ENCODE data around the gene SP6. TPM values are rescaled to one million over a fixed set of nuclear protein-coding genes. Genes with fewer than 3 reads are reported as not detected.

The SP6 gene
- total and polyA plus RNA-seq, 2 of the 8 experiments (the other 6 are each of a cell fraction or from before 2014, with no cell fraction given), result 1.2 to 1.5 TPM

DNA sequence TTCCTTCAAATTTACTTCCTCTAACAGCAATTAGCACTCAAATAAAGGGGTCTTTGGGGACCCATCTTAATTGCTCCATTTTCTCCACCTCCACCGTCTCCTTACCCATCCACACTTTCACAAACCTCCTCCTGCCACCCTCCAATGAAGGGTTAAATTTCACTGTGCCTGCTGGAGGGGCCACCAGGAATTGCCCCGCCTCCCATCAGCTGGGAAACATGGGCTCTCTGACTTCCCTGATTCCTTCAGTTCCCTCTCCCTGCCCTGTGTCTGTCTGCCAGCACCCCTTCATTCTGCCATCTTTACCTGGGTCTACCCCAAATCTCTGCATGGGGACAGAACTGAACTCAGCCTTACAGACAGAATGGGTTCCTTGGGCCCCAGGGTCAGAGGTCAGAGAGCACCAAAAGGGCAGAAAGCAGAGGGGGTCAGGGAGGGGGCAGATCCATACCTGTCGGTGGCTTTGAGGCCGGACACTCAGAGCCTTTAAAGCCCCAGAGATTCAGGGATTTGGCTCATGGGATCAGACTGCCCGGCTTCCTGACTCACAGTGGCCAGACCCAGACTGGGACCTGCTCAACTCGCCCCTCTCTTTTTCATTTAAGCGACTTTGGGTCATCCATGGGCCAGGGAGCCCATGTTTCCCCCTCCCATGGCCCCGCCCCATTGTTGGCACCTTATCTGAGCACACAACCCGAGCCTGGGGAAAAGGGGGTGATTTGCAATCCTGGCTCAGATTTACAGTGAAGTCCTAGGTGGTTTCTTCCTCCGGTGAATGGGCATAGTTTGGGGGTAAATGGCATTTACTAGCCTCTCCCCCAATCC, 27.5 kb upstream of the SP6 start:
- Histone ChIP-seq H3K4me3 (ENCODE audit: extremely low read depth in 1 of 4, insufficient read depth in 2 of 4, low read depth in 3 of 4, low read length in 4 of 4) (no peak overlapping the region), H3K4ac (replicated peaks; ENCODE audit: insufficient read length, low read depth, low read length) (no peak overlapping the region), H3K79me2 (ENCODE audit: control insufficient read depth in 1 of 2, insufficient read depth in 2 of 2, low read length in 2 of 2) (no peaks in the 10 kb centered on the region), H2AK5ac (ENCODE audit: low read depth, low read length) (no peak overlapping the region), H4K20me1 (replicated peaks in 1 of 2; ENCODE audit: control insufficient read depth in 1 of 2, insufficient read depth in 2 of 2, low read length in 2 of 2) (no peaks in the 10 kb centered on the region), H3K14ac (ENCODE audit: insufficient read length) (no peak overlapping the region), H4K91ac (replicated peaks; ENCODE audit: insufficient read length, low read length) (no peak overlapping the region), H3K4me1 (replicated peaks in 1 of 4; ENCODE audit: control insufficient read depth in 3 of 4, insufficient read depth in 4 of 4, low read length in 3 of 4) (peaks cover 7 to 29% (median 16%) of the 10 kb centered on the region in 4 experiments), H2AFZ (ENCODE audit: low read length) (no peak overlapping the region), H3K23me2 (ENCODE audit: low read depth, low read length) (no peaks in the 10 kb centered on the region), H3K18ac (ENCODE audit: extremely low read depth, low read length) (peak overlapping the region; percentile 71; the same call in 1 of the 2 replicates), H3K56ac (replicated peaks; ENCODE audit: insufficient read length, low read depth, low read length) (no peak overlapping the region), H3K36me3 (ENCODE audit: control insufficient read depth in 2 of 4, insufficient read depth in 4 of 4, low read length in 3 of 4) (no peaks in the 10 kb centered on the region), H3K79me1 (ENCODE audit: low read depth, low read length) (no peaks in the 10 kb centered on the region), H2BK15ac (ENCODE audit: low read length) (no peak overlapping the region), H4K5ac (ENCODE audit: insufficient read length, low read depth, low read length) (no peak overlapping the region), H3K23ac (ENCODE audit: insufficient read length) (no peak overlapping the region), H4K8ac (ENCODE audit: extremely low read depth, insufficient read depth, low read length) (peak overlapping the region; percentile 47; the same call in 1 of the 2 replicates), H3K27ac (ENCODE audit: low read depth, low read length) (no peak overlapping the region), H2BK120ac (replicated peaks; ENCODE audit: low read depth, low read length) (no peak overlapping the region), H2BK12ac (ENCODE audit: low read depth, low read length) (no peak overlapping the region), H2BK5ac (ENCODE audit: low read depth, low read length) (no peak overlapping the region), H3K9me3 (ENCODE audit: insufficient read depth in 2 of 2, low read depth in 1 of 2, low read length in 1 of 2) (no peaks in the 10 kb centered on the region), H3K4me2 (ENCODE audit: insufficient read depth in 1 of 2, low read depth in 2 of 2, low read length in 2 of 2) (no peak overlapping the region; a peak in 1 of 4 replicates), H3K27me3 (replicated peaks in 1 of 4; ENCODE audit: control insufficient read depth in 3 of 4, extremely low read depth in 1 of 4, insufficient read depth in 3 of 4, low read length in 3 of 4) (peaks cover 0 to 4% (median 2%) of the 10 kb centered on the region in 4 experiments; a peak in 2 of 7 replicates), H3K9ac (replicated peaks in 1 of 4; ENCODE audit: extremely low read depth in 1 of 4, low read depth in 3 of 4, low read length in 3 of 4) (no peak overlapping the region), H2BK20ac (ENCODE audit: low read length) (no peak overlapping the region)
- DNase-seq (ENCODE audit: low read depth in 1 of 2, low spot score in 2 of 2) (no peak), FAIRE-seq (no peak)
- TF ChIP-seq ASH2L (IDR thresholded peaks at IDR 0.05; ENCODE audit: low read length) (peak; percentile 5), CBX8 (IDR thresholded peaks at IDR 0.05; ENCODE audit: borderline replicate concordance, low read depth, low read length) (no peak)
- ChIA-PET CTCF (ENCODE audit: partially characterized antibody) (interaction anchor here (0.6 to 18.8 kb wide), 3 partner anchors 29 to 201 kb away, joined by 3 to 1206 read pairs (median 4); partner anchors contain the start of genes SCRN2 and SP6), POLR2A (ENCODE audit: partially characterized antibody) (interaction anchor here (1.2 to 1.4 kb wide), 3 partner anchors 17 to 31 kb away, joined by 3 to 7 read pairs (median 5); partner anchors contain the start of gene SP6)
- 72% methylated on average over 10 of the region's 10 CpGs; no CpG with 5 or more reads in 1 of the 2 experiments for WGBS, 2 experiments (ENCODE audit: extremely low coverage in 1 of 2, insufficient coverage in 1 of 2, insufficient read length in 1 of 2, insufficient replicate concordance in 2 of 2, low coverage in 1 of 2, low lambda C conversion rate in 2 of 2, missing lambda C conversion rate in 1 of 2)

Measured in H1 (cell line).